ENCODE measurements around the gene NLGN2. TPM values are rescaled to one million over a fixed set of nuclear protein-coding genes. Genes with fewer than 3 reads are reported as not detected.
"Not testable (repeated sequence)": the region's sequence is repeated elsewhere in the genome, so short reads cannot be mapped to it uniquely, and the experiment has no call there.

Gene NLGN2
- 3.1 TPM for total RNA-seq

GRCh38 chr17:7407485-7408251, at the start of gene NLGN2:
NLGN2 (plus strand) TSS chr17:7407845; CDS start chr17:7408256, 411 bp downstream.
- peaks cover 11 to 20% (median 12%) of the 10 kb centered on the region in 3 donors for H3K4me1 ChIP-seq (ENCODE audit: control insufficient read depth in 3 of 3, insufficient read depth in 3 of 3, low read length in 3 of 3)
- no peak within 1 kb of the TSS for H3K4me3 ChIP-seq (ENCODE audit: low read length in 3 of 3)
- H3K9me3 ChIP-seq (ENCODE audit: control insufficient read depth in 3 of 3, low read length in 3 of 3): no peaks in the 10 kb centered on the region
- H3K27ac ChIP-seq (ENCODE audit: low read depth, low read length): no peak within 1 kb of the TSS
- peaks cover 4 to 9% (median 6%) of the 10 kb centered on the region in 3 donors for H3K36me3 ChIP-seq (ENCODE audit: control insufficient read depth in 3 of 3, insufficient read depth in 3 of 3, low read length in 3 of 3)
- H3K9ac ChIP-seq (ENCODE audit: low read depth in 1 of 3, low read length in 3 of 3): no peak within 1 kb of the TSS
- no peaks in the 10 kb centered on the region for H3K27me3 ChIP-seq (ENCODE audit: control insufficient read depth in 3 of 3, insufficient read depth in 3 of 3, low read length in 3 of 3)

- Histone ChIP-seq H3K36me3 (ENCODE audit: control insufficient read depth in 3 of 3, insufficient read depth in 3 of 3, low read length in 3 of 3) (no peaks in the 10 kb centered on the region), H3K4me3 (ENCODE audit: low read length in 3 of 3) (no peak overlapping the region), H3K4me1 (ENCODE audit: control insufficient read depth in 3 of 3, insufficient read depth in 3 of 3, low read length in 3 of 3) (peaks cover 3 to 8% (median 4%) of the 10 kb centered on the region in 3 donors), H3K27me3 (ENCODE audit: control insufficient read depth in 3 of 3, insufficient read depth in 3 of 3, low read length in 3 of 3) (no peaks in the 10 kb centered on the region), H3K27ac (ENCODE audit: low read depth, low read length) (no peak overlapping the region), H3K9ac (ENCODE audit: low read depth in 1 of 3, low read length in 3 of 3) (no peak overlapping the region), H3K9me3 (ENCODE audit: control insufficient read depth in 3 of 3, low read length in 3 of 3) (no peaks in the 10 kb centered on the region)
Observed at GRCh38 chr17:7361906-7362305, 45.7 kb upstream of the NLGN2 start.

GRCh38 chr17:7363311-7363710, 44.3 kb upstream of the NLGN2 start:
- H3K27ac ChIP-seq (ENCODE audit: low read depth, low read length): no peak overlapping the region

GRCh38 chr17:7365963-7366362, 41.7 kb upstream of the NLGN2 start:
- H3K27ac ChIP-seq (ENCODE audit: low read depth, low read length); H3K9me3 ChIP-seq (ENCODE audit: control insufficient read depth in 3 of 3, low read length in 3 of 3); H3K4me1 ChIP-seq (ENCODE audit: control insufficient read depth in 3 of 3, insufficient read depth in 3 of 3, low read length in 3 of 3); H3K27me3 ChIP-seq (ENCODE audit: control insufficient read depth in 3 of 3, insufficient read depth in 3 of 3, low read length in 3 of 3); H3K4me3 ChIP-seq (ENCODE audit: low read length in 3 of 3); H3K9ac ChIP-seq (ENCODE audit: low read depth in 1 of 3, low read length in 3 of 3); H3K36me3 ChIP-seq (ENCODE audit: control insufficient read depth in 3 of 3, insufficient read depth in 3 of 3, low read length in 3 of 3): not testable (repeated sequence)

More at GRCh38 chr17:7363311-7363710, 44.3 kb upstream of the NLGN2 start:
- Histone ChIP-seq H3K36me3 (ENCODE audit: control insufficient read depth in 3 of 3, insufficient read depth in 3 of 3, low read length in 3 of 3) (no peaks in the 10 kb centered on the region), H3K27me3 (ENCODE audit: control insufficient read depth in 3 of 3, insufficient read depth in 3 of 3, low read length in 3 of 3) (no peaks in the 10 kb centered on the region), H3K9ac (ENCODE audit: low read depth in 1 of 3, low read length in 3 of 3) (no peak overlapping the region), H3K4me1 (ENCODE audit: control insufficient read depth in 3 of 3, insufficient read depth in 3 of 3, low read length in 3 of 3) (no peaks in the 10 kb centered on the region), H3K9me3 (ENCODE audit: control insufficient read depth in 3 of 3, low read length in 3 of 3) (no peaks in the 10 kb centered on the region), H3K4me3 (ENCODE audit: low read length in 3 of 3) (no peak overlapping the region)

DNA sequence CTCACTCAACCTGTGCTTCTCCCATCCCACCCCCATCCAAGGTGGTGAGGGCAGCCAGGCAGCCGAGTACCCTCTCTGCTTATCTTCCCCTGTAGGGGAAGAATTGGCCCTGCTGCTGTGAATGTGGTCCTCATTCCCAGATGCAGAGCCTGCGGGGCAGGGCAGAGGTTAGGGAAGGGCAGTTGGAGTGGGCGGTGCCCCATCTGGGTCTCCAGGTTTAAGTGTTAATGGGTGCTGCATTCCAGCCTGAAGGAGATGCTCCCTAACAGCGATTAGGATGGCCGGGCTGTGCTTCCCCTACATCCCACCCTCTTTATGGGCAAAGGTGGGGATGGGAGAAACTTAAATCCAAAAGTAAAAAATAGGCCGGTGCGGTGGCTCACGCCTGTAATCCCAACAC, 40.6 kb upstream of the NLGN2 start:
- Histone ChIP-seq H3K27ac (ENCODE audit: low read depth, low read length) (no peak overlapping the region), H3K9ac (ENCODE audit: low read depth in 1 of 3, low read length in 3 of 3) (no peak overlapping the region), H3K27me3 (ENCODE audit: control insufficient read depth in 3 of 3, insufficient read depth in 3 of 3, low read length in 3 of 3) (peaks cover 0 to 2% (median 0%) of the 10 kb centered on the region in 3 donors), H3K4me3 (ENCODE audit: low read length in 3 of 3) (no peak overlapping the region), H3K36me3 (ENCODE audit: control insufficient read depth in 3 of 3, insufficient read depth in 3 of 3, low read length in 3 of 3) (no peaks in the 10 kb centered on the region), H3K4me1 (ENCODE audit: control insufficient read depth in 3 of 3, insufficient read depth in 3 of 3, low read length in 3 of 3) (no peaks in the 10 kb centered on the region), H3K9me3 (ENCODE audit: control insufficient read depth in 3 of 3, low read length in 3 of 3) (no peaks in the 10 kb centered on the region)

DNA sequence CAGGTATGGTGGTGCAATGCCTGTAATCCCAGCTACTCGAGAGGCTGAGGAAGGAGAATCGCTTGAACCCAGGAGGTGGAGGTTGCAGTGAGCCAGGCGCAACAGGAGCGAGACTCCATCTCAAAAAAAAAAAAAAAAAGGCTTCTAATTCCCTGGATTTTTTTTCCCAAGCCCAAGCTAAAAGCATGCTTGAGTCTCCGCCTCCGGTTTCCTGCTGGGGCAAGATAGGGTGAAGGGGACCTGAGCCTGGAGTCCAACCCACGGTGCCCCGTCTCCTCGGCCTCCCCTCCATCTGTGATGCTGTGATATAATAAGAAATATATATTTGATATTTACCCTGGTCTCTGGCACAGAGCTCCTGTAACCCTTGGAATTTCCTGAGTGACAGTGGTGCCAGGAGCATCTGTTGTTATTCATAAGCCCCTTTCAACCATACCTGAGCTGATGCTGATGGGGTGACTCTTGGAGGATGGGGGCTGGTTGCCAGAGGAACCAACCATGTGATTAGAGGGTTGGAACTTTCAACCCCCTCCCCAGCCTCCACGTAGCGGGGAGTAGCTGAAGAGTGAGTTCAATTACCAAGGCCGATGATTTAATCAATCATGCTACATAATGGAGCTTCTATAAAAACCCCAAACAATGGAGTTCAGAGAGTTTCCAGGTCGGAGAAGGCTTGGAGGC, 39.6 kb upstream of the NLGN2 start:
- no peaks in the 10 kb centered on the region for H3K4me1 ChIP-seq (ENCODE audit: control insufficient read depth in 3 of 3, insufficient read depth in 3 of 3, low read length in 3 of 3)
- H3K9me3 ChIP-seq (ENCODE audit: control insufficient read depth in 3 of 3, low read length in 3 of 3): no peaks in the 10 kb centered on the region
- H3K9ac ChIP-seq (ENCODE audit: low read depth in 1 of 3, low read length in 3 of 3): no peak overlapping the region
- H3K4me3 ChIP-seq (ENCODE audit: low read length in 3 of 3): no peak overlapping the region
- H3K27ac ChIP-seq (ENCODE audit: low read depth, low read length): no peak overlapping the region
- H3K36me3 ChIP-seq (ENCODE audit: control insufficient read depth in 3 of 3, insufficient read depth in 3 of 3, low read length in 3 of 3): no peaks in the 10 kb centered on the region
- H3K27me3 ChIP-seq (ENCODE audit: control insufficient read depth in 3 of 3, insufficient read depth in 3 of 3, low read length in 3 of 3): peaks cover 0 to 2% (median 0%) of the 10 kb centered on the region in 3 donors

- H3K27me3 ChIP-seq (ENCODE audit: control insufficient read depth in 3 of 3, insufficient read depth in 3 of 3, low read length in 3 of 3); H3K9ac ChIP-seq (ENCODE audit: low read depth in 1 of 3, low read length in 3 of 3); H3K27ac ChIP-seq (ENCODE audit: low read depth, low read length); H3K36me3 ChIP-seq (ENCODE audit: control insufficient read depth in 3 of 3, insufficient read depth in 3 of 3, low read length in 3 of 3); H3K4me1 ChIP-seq (ENCODE audit: control insufficient read depth in 3 of 3, insufficient read depth in 3 of 3, low read length in 3 of 3); H3K4me3 ChIP-seq (ENCODE audit: low read length in 3 of 3); H3K9me3 ChIP-seq (ENCODE audit: control insufficient read depth in 3 of 3, low read length in 3 of 3): not testable (repeated sequence)
Observed at GRCh38 chr17:7368599-7368994, 39.0 kb upstream of the NLGN2 start.

GRCh38 chr17:7369825-7370224, 37.8 kb upstream of the NLGN2 start:
- no peaks in the 10 kb centered on the region for H3K4me1 ChIP-seq (ENCODE audit: control insufficient read depth in 3 of 3, insufficient read depth in 3 of 3, low read length in 3 of 3)
- H3K9me3 ChIP-seq (ENCODE audit: control insufficient read depth in 3 of 3, low read length in 3 of 3): no peaks in the 10 kb centered on the region
- no peak overlapping the region for H3K27ac ChIP-seq (ENCODE audit: low read depth, low read length)
- no peaks in the 10 kb centered on the region for H3K36me3 ChIP-seq (ENCODE audit: control insufficient read depth in 3 of 3, insufficient read depth in 3 of 3, low read length in 3 of 3)
- H3K27me3 ChIP-seq (ENCODE audit: control insufficient read depth in 3 of 3, insufficient read depth in 3 of 3, low read length in 3 of 3): peaks cover 0 to 2% (median 0%) of the 10 kb centered on the region in 3 donors
- H3K9ac ChIP-seq (ENCODE audit: low read depth in 1 of 3, low read length in 3 of 3): no peak overlapping the region
- no peak overlapping the region for H3K4me3 ChIP-seq (ENCODE audit: low read length in 3 of 3)

GRCh38 chr17:7370853-7371252, 36.8 kb upstream of the NLGN2 start:
- H3K4me3 ChIP-seq (ENCODE audit: low read length in 3 of 3): no peak overlapping the region
- no peak overlapping the region for H3K27ac ChIP-seq (ENCODE audit: low read depth, low read length)
- peaks cover 0 to 2% (median 0%) of the 10 kb centered on the region in 3 donors for H3K27me3 ChIP-seq (ENCODE audit: control insufficient read depth in 3 of 3, insufficient read depth in 3 of 3, low read length in 3 of 3)
- no peaks in the 10 kb centered on the region for H3K36me3 ChIP-seq (ENCODE audit: control insufficient read depth in 3 of 3, insufficient read depth in 3 of 3, low read length in 3 of 3)
- no peak overlapping the region for H3K9ac ChIP-seq (ENCODE audit: low read depth in 1 of 3, low read length in 3 of 3)
- no peaks in the 10 kb centered on the region for H3K4me1 ChIP-seq (ENCODE audit: control insufficient read depth in 3 of 3, insufficient read depth in 3 of 3, low read length in 3 of 3)
- no peaks in the 10 kb centered on the region for H3K9me3 ChIP-seq (ENCODE audit: control insufficient read depth in 3 of 3, low read length in 3 of 3)

- peaks cover 0 to 2% (median 0%) of the 10 kb centered on the region in 3 donors for H3K27me3 ChIP-seq (ENCODE audit: control insufficient read depth in 3 of 3, insufficient read depth in 3 of 3, low read length in 3 of 3)
- H3K4me1 ChIP-seq (ENCODE audit: control insufficient read depth in 3 of 3, insufficient read depth in 3 of 3, low read length in 3 of 3): no peaks in the 10 kb centered on the region
- no peak overlapping the region for H3K9ac ChIP-seq (ENCODE audit: low read depth in 1 of 3, low read length in 3 of 3)
- H3K4me3 ChIP-seq (ENCODE audit: low read length in 3 of 3): no peak overlapping the region
- H3K36me3 ChIP-seq (ENCODE audit: control insufficient read depth in 3 of 3, insufficient read depth in 3 of 3, low read length in 3 of 3): no peaks in the 10 kb centered on the region
- H3K27ac ChIP-seq (ENCODE audit: low read depth, low read length): no peak overlapping the region
- H3K9me3 ChIP-seq (ENCODE audit: control insufficient read depth in 3 of 3, low read length in 3 of 3): no peaks in the 10 kb centered on the region
Observed at GRCh38 chr17:7374353-7374752, 33.3 kb upstream of the NLGN2 start.

Data from skeletal muscle tissue (tissue), 4 donors.